Fibroblast of pulmonary artery (primary cell): ENCODE results near the gene ACKR2.
A peak's percentile ranks its signal among the peaks of the same experiment; 100 is the strongest.
"Not testable (repeated sequence)": the region's sequence is repeated elsewhere in the genome, so short reads cannot be mapped to it uniquely, and the experiment has no call there.

Experiments
- DNase-seq: peaks from one replicate; pipeline ENCODE4 v3.0.0-alpha.2; 2010; ENCODE audit warnings: low read depth
- H3K4me3 ChIP-seq: replicated peaks from 2 replicates; pipeline ENCODE4 v1.5.1; 2011; ENCODE audit warnings: low read depth, mild to moderate bottlenecking, control low read depth, low read length, moderate library complexity
- CTCF ChIP-seq: IDR thresholded peaks from 2 replicates; pipeline ENCODE4 v1.5.1; 2011; ENCODE audit warnings: mild to moderate bottlenecking, control low read depth, low read length, inconsistent platforms; ENCODE audit errors: missing control alignments

ACKR2 gene

GRCh38 chr3:42805141-42805821, 4.0 kb upstream of the ACKR2 start:
- peak overlapping the region; percentile 72 for H3K4me3 ChIP-seq
- no peak for TF ChIP-seq CTCF
- DNase-seq: peak; percentile 10

- DNase-seq: no peak
- no peak overlapping the region for H3K4me3 ChIP-seq
- TF ChIP-seq CTCF: no peak
These were observed 1.3 kb upstream of the ACKR2 start for GRCh38 chr3:42807929-42808328.

- not testable (repeated sequence) for H3K4me3 ChIP-seq, DNase-seq
These were observed 1.5 kb downstream of the ACKR2 start for GRCh38 chr3:42810706-42811105.

GRCh38 chr3:42811118-42811883, 2.1 kb downstream of the ACKR2 start:
- DNase-seq, H3K4me3 ChIP-seq: not testable (repeated sequence)

- no peak for TF ChIP-seq CTCF
- no peak overlapping the region for H3K4me3 ChIP-seq
- no peak for DNase-seq
These were observed 5.0 kb downstream of the ACKR2 start for GRCh38 chr3:42814246-42814645.

GRCh38 chr3:42814914-42815507, 5.8 kb downstream of the ACKR2 start:
- DNase-seq: no peak
- no peak overlapping the region for H3K4me3 ChIP-seq
- no peak for TF ChIP-seq CTCF

GRCh38 chr3:42815826-42816225, 6.6 kb downstream of the ACKR2 start:
- TF ChIP-seq CTCF: no peak
- no peak overlapping the region for H3K4me3 ChIP-seq
- no peak for DNase-seq
